Endothelial cell of umbilical vein (primary cell): ENCODE data around the gene MYLIP. TPM values are rescaled to one million over a fixed set of nuclear protein-coding genes. Genes with fewer than 3 reads are reported as not detected.
A peak's percentile ranks its signal among the peaks of the same experiment; 100 is the strongest.

ENCODE experiments used
- BruUV-seq: library from RNA; stranded (reverse); fragments of 400-500 nt; replicated peaks from 2 replicates; lab custom pipeline; 2021; lab: Mats Ljungman, UMichigan
- CTCF ChIA-PET: fragments of 300-600, 350-600 bp; sonication (Branson Sonifier 250); formaldehyde crosslinking; loops from one replicate; lab custom pipeline; 2021; ENCODE audit warnings: antibody characterized with exemption, inconsistent platforms; lab: Charles Lee
- POLR2A ChIA-PET: fragments of 300-600, 350-600 bp; sonication (Branson Sonifier 250); formaldehyde crosslinking; loops from one replicate; lab custom pipeline; 2021; ENCODE audit warnings: antibody characterized with exemption, inconsistent platforms; lab: Charles Lee
- DNase-seq: peaks from one replicate; pipeline ENCODE4 v3.0.0-alpha.2; 2011; ENCODE audit warnings: low read depth, low spot score
- FAIRE-seq: peaks from 2 replicates; lab custom pipeline; 2011; peaks lifted over from hg19 to GRCh38; lab: Jason Lieb, UNC
- H2AFZ ChIP-seq: 2 replicates; pipeline ENCODE4 v1.6.0; 2012; ENCODE audit warnings: low read depth, low read length, control low read depth, inconsistent platforms
- H3K27ac ChIP-seq: 2 replicates; pipeline ENCODE4 v1.5.1; 2011; ENCODE audit warnings: low read depth, mild to moderate bottlenecking, control low read depth, low read length, moderate library complexity; ENCODE audit not compliant: insufficient read depth
- H3K27me3 ChIP-seq, 2 experiments: 2 replicates each; pipeline versions ENCODE4 v1.6.0 to v1.6.1; 2011; ENCODE audit warnings: low read length in 2 of 2, mixed read lengths in 1 of 2; ENCODE audit not compliant: control insufficient read depth in 2 of 2, insufficient read depth in 2 of 2
- H3K36me3 ChIP-seq, 2 experiments: 2 replicates in 1 of 2; 3 replicates in 1 of 2; pipeline ENCODE4 v1.5.1; 2011; ENCODE audit warnings: low read length in 2 of 2, mild to moderate bottlenecking in 1 of 2, moderate library complexity in 1 of 2; ENCODE audit not compliant: control insufficient read depth in 2 of 2, insufficient read depth in 2 of 2; ENCODE audit errors: extremely low read depth in 1 of 2
- H3K4me1 ChIP-seq: 3 replicates; pipeline ENCODE4 v1.5.1; 2011; ENCODE audit warnings: mild to moderate bottlenecking, low read length; ENCODE audit not compliant: control insufficient read depth, insufficient read depth; ENCODE audit errors: extremely low read depth
- H3K4me2 ChIP-seq: 2 replicates; pipeline ENCODE4 v1.6.1; 2011; ENCODE audit warnings: low read length, control low read depth, mixed read lengths; ENCODE audit not compliant: insufficient read depth
- H3K4me3 ChIP-seq, 3 experiments: fragments of 200-600 bp in 1 of 3; sonication (generic), shearing (Covaris generic) in 1 of 3; replicated peaks in 1 of 3; 2 replicates each; pipeline ENCODE4 v1.5.1; 2011 to 2016; ENCODE audit warnings: control low read depth in 3 of 3, low read length in 3 of 3, mild to moderate bottlenecking in 2 of 3, inconsistent platforms in 1 of 3, low read depth in 1 of 3, moderate library complexity in 1 of 3; ENCODE audit not compliant: insufficient read depth in 1 of 3
- H3K79me2 ChIP-seq: 2 replicates; pipeline ENCODE4 v1.6.0; 2012; ENCODE audit warnings: low read length, inconsistent platforms; ENCODE audit not compliant: control insufficient read depth, insufficient read depth
- H3K9ac ChIP-seq: replicated peaks from 2 replicates; pipeline ENCODE3; 2011; ENCODE audit warnings: low read length, control low read depth; ENCODE audit not compliant: insufficient read depth; ENCODE audit errors: extremely low read depth
- H3K9me1 ChIP-seq: replicated peaks from 3 replicates; pipeline ENCODE4 v1.6.0; 2011; ENCODE audit warnings: mild to moderate bottlenecking, low read length; ENCODE audit not compliant: control insufficient read depth, insufficient read depth; ENCODE audit errors: extremely low read depth
- H3K9me3 ChIP-seq: replicated peaks from 2 replicates; pipeline ENCODE4 v1.5.1; 2012; ENCODE audit warnings: low read length, inconsistent platforms; ENCODE audit not compliant: control insufficient read depth, insufficient read depth
- H4K20me1 ChIP-seq: replicated peaks from 2 replicates; pipeline ENCODE3; 2011; ENCODE audit warnings: mild to moderate bottlenecking, low read length; ENCODE audit not compliant: control insufficient read depth, insufficient read depth; ENCODE audit errors: extremely low read depth
- EZH2 ChIP-seq: IDR thresholded peaks from 2 replicates; pipeline ENCODE4 v1.6.1; 2012; ENCODE audit warnings: borderline replicate concordance, low read depth, mild to moderate bottlenecking, moderate library complexity, low read length, inconsistent platforms; ENCODE audit not compliant: severe bottlenecking
- FOS ChIP-seq: IDR thresholded peaks from 2 replicates; pipeline ENCODE4 v1.6.1; 2011; ENCODE audit warnings: mild to moderate bottlenecking, low read length, moderate library complexity, borderline replicate concordance; ENCODE audit not compliant: insufficient read depth
- GATA2 ChIP-seq: IDR thresholded peaks from 2 replicates; pipeline ENCODE4 v1.7.0; 2011; ENCODE audit warnings: low read depth, mild to moderate bottlenecking, moderate library complexity, mixed read lengths, low read length; ENCODE audit not compliant: insufficient read length, insufficient read depth
- JUN ChIP-seq: IDR thresholded peaks from 2 replicates; pipeline ENCODE4 v1.6.1; 2011; ENCODE audit warnings: borderline replicate concordance, low read depth; ENCODE audit not compliant: insufficient read length, insufficient read depth
- MAX ChIP-seq: IDR thresholded peaks from 2 replicates; pipeline ENCODE4 v1.6.1; 2011; ENCODE audit not compliant: insufficient read depth, insufficient read length
- MYC ChIP-seq: IDR thresholded peaks from one replicate; pipeline ENCODE4 v1.6.1; 2011; ENCODE audit warnings: mild to moderate bottlenecking, low read depth, low read length
- POLR2A ChIP-seq: IDR thresholded peaks from 2 replicates; pipeline ENCODE4 v1.6.1; 2012; ENCODE audit warnings: low read depth, mild to moderate bottlenecking, control low read depth, low read length
- POLR2AphosphoS5 ChIP-seq: IDR thresholded peaks from 2 replicates; pipeline ENCODE4 v1.6.1; 2012; ENCODE audit warnings: low read depth, mild to moderate bottlenecking, control low read depth, low read length, moderate library complexity; ENCODE audit not compliant: insufficient read depth
- dilution Hi-C: fragments of 300-500 bp; cut with MboI; formaldehyde crosslinking; loops from one replicate; pipeline ENCODE4 v1.15.0; 2019; ENCODE audit warnings: low sequenced_read_pairs; ENCODE audit not compliant: extremely low pct_ligation_motif_present
- intact Hi-C: fragments of 100-400 bp; cut with micrococcal nuclease; formaldehyde crosslinking; loops from one replicate; pipeline ENCODE4 v1.10.0; 2022
- polyA plus RNA-seq, 4 experiments: library from polyadenylated mRNA; depleted of rRNA in 3 of 4; stranded (reverse) in 3 of 4; unstranded in 1 of 4; fragments of >200 nt; gene quantifications; 2 replicates each; pipeline versions ENCODE4 v1.2.1 to v1.2.3, GENCODE V29; 2011 to 2012; ENCODE audit warnings: missing spikeins in 1 of 4
- total RNA-seq: library from RNA; stranded (reverse); gene quantifications from 2 replicates; pipeline ENCODE4 v1.2.3, GENCODE V29; 2021
- TF ChIP-seq, protein P1 (sequence below), 2 donors: IDR thresholded peaks; 1 replicate in 1 of 2; 2 replicates in 1 of 2; pipeline ENCODE4 v1.5.1; 2011; ENCODE audit warnings: low read length in 2 of 2, mild to moderate bottlenecking in 2 of 2, moderate library complexity in 2 of 2, control low read depth in 1 of 2, inconsistent platforms in 1 of 2, low read depth in 1 of 2; ENCODE audit not compliant: insufficient read depth in 1 of 2; ENCODE audit errors: extremely low read depth in 1 of 2

Gene MYLIP
- total and polyA plus RNA-seq, 2 donors (not counting 3 experiments of a cell fraction or from before 2014, with no cell fraction given), result 16.9 to 19.2 TPM

GRCh38 chr6:16130437-16130891 lies 1.6 kb downstream of the MYLIP start:
- Histone ChIP-seq H3K79me2 (peaks cover 38% of the 10 kb centered on the region), H2AFZ (no peak overlapping the region), H3K36me3 (peaks cover 0 to 5% of the 10 kb centered on the region in 2 experiments), H3K4me3 (peak overlapping the region; percentile 64 to 98 (median 68)), H3K4me1 (peaks cover 24% of the 10 kb centered on the region), H3K27me3 (peaks cover 0 to 3% of the 10 kb centered on the region in 2 experiments), H3K9me3 (no peaks in the 10 kb centered on the region), H3K27ac (peak overlapping the region; percentile 71), H3K9ac (peak overlapping the region; percentile 86), H4K20me1 (no peaks in the 10 kb centered on the region), H3K4me2 (peak overlapping the region; percentile 93), H3K9me1 (no peaks in the 10 kb centered on the region)
- TF ChIP-seq MAX (no peak), GATA2 (no peak), POLR2A (no peak), MYC (no peak), JUN (no peak), EZH2 (no peak), POLR2AphosphoS5 (no peak), FOS (no peak)
- TF ChIP-seq, protein P1, sequence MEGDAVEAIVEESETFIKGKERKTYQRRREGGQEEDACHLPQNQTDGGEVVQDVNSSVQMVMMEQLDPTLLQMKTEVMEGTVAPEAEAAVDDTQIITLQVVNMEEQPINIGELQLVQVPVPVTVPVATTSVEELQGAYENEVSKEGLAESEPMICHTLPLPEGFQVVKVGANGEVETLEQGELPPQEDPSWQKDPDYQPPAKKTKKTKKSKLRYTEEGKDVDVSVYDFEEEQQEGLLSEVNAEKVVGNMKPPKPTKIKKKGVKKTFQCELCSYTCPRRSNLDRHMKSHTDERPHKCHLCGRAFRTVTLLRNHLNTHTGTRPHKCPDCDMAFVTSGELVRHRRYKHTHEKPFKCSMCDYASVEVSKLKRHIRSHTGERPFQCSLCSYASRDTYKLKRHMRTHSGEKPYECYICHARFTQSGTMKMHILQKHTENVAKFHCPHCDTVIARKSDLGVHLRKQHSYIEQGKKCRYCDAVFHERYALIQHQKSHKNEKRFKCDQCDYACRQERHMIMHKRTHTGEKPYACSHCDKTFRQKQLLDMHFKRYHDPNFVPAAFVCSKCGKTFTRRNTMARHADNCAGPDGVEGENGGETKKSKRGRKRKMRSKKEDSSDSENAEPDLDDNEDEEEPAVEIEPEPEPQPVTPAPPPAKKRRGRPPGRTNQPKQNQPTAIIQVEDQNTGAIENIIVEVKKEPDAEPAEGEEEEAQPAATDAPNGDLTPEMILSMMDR (IDR thresholded peaks at IDR 0.05; ENCODE audit: extremely low read depth in 1 of 2, insufficient read depth in 1 of 2, low read depth in 1 of 2, low read length in 2 of 2), result no peak
- ChIA-PET POLR2A (interaction anchor here (0.6 to 1.4 kb wide), 4 partner anchors 50 to 468 kb away, joined by 3 to 6 read pairs (median 4); partner anchors contain the start of gene DTNBP1), CTCF (interaction anchor here (0.8 to 4.0 kb wide), 17 partner anchors 15 to 468 kb away, joined by 3 to 28 read pairs (median 3); partner anchors contain the start of gene DTNBP1)
- BruUV-seq, result TSS peak; percentile 45
- no peak for DNase-seq
- dilution Hi-C loops (no loop called here), intact Hi-C loops (loop anchor here (2.0 to 5.0 kb wide), 2 partner anchors 84 to 1737 kb away; no protein-coding TSS in a partner anchor)
- no peak for FAIRE-seq
